AG09319 (cell line): ENCODE data around the gene TRMT11.
A peak's percentile ranks its signal among the peaks of the same experiment; 100 is the strongest.

Experiments used
- DNase-seq: peaks from one replicate; pipeline ENCODE4 v3.0.0-alpha.2; 2010; ENCODE audit warnings: low read depth; ENCODE audit errors: extremely low read depth
- TF ChIP-seq, protein P1 (sequence below): IDR thresholded peaks from 2 replicates; pipeline ENCODE4 v1.5.1; 2011; ENCODE audit warnings: low read depth, mild to moderate bottlenecking, inconsistent platforms, low read length, moderate library complexity

TRMT11 gene

DNA sequence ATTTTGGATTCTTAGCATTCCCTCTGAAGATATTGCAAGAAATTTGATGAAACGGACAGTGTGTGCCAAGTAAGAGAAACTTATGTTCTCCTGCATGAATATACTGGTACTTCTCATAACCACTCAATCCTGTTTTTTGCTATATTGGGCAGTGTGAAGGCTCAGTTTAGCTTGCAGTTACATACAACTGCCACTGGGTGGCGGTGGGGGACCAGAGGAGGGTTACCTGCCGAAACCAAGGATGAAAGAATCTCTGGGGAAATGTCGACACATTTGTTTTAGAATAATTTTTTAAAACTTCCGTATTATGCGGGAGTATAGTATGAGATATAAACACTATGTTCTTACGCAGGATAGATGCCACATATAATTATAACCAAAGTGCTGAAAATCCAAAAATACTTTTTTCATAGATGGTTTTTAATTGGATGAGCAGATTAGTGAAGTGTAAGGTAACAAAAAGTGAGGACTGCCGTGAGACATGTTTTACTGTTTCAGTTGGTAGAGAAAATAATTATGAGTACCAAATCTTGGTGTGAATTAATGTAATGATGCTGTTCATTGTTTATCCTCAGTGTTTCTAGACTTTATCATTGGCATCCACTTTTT, 9.7 kb downstream of the TRMT11 start:
- TF ChIP-seq, protein P1, sequence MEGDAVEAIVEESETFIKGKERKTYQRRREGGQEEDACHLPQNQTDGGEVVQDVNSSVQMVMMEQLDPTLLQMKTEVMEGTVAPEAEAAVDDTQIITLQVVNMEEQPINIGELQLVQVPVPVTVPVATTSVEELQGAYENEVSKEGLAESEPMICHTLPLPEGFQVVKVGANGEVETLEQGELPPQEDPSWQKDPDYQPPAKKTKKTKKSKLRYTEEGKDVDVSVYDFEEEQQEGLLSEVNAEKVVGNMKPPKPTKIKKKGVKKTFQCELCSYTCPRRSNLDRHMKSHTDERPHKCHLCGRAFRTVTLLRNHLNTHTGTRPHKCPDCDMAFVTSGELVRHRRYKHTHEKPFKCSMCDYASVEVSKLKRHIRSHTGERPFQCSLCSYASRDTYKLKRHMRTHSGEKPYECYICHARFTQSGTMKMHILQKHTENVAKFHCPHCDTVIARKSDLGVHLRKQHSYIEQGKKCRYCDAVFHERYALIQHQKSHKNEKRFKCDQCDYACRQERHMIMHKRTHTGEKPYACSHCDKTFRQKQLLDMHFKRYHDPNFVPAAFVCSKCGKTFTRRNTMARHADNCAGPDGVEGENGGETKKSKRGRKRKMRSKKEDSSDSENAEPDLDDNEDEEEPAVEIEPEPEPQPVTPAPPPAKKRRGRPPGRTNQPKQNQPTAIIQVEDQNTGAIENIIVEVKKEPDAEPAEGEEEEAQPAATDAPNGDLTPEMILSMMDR = peak; percentile 99
- no peak for DNase-seq

DNA sequence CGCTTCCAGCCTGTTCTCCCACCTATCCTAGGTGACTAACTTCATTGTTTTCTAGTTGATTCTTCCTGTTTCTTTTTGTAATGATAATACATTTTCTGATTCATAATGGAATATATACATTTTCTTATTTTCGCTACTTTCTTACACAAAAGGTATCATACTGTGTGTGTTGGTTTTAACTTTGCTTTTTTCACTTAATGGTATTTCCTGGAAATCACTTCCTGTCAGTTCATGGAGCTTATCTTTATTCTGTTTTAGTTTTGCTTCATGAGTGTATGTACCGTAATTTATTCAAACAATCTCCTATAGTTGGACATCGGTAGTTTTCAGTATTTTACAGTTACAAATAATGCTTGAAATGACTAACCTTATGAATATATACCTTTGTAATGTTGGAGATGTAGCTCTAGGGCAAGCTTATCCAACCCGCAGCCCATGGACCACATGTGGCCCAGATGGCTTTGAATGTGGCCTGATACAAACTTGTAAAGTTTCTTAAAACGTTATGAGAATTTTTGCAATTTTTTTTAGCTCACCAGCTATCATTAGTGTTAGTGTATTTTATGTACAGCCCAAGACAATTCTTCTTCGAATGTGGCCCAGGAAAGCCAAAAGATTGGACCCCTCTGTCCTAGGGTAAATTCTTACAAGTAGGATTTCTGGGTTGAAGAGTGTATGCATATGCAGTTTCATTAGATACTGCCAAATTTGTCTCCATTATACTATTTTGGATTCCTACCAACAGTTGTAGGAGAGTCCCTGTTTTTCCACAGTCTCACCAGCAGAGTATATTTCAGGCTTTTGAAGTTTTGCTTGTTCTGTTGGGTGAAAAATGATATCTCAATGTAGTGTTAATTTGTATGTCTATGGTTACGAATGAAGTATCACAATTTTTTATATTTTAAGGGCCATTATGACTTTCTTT, 16.7 kb downstream of the TRMT11 start:
- DNase-seq = no peak

DNA sequence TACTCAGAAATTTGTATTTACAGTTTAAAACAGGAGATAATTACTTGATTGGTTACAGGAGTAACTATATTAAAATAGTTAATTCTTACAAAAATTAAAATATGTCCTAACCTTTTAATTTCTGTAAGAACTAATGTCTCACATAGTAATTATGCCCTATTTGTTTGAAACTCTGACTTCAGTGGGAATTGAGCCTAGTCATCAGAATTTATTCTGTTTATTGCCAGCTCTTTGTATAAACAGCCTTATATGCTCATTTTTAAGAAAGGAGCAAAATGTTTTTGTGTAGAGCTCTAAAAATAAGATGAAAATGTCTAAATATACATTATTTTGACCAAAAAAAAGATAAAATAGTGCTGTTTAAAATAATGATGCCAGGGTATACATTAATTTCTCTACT, 21.5 kb downstream of the TRMT11 start:
- DNase-seq = no peak
- TF ChIP-seq, protein P1 = no peak

More for the DNA sequence above, 16.7 kb downstream of the TRMT11 start:
- TF ChIP-seq, protein P1 = no peak

DNA sequence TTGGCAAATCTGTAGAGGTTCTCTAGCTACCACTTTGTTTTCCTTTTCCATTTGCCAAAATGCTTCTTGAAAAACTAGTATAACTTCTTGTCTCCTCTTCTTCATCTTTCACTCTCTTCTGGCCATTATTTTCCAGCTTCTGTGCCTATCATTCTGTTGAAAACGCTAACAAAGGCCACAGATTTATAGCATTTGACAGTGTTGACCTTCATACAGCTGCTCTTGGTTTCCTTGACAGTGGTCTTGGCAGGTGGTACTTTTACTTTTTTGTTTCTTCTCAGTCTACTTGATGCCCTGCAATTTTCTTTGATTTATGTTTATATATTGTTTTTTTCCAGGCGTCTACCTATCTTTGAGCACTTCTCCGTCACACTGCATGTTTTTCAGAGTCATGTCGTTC, 23.7 kb downstream of the TRMT11 start:
- no peak for DNase-seq
- TF ChIP-seq, protein P1 = no peak

DNA sequence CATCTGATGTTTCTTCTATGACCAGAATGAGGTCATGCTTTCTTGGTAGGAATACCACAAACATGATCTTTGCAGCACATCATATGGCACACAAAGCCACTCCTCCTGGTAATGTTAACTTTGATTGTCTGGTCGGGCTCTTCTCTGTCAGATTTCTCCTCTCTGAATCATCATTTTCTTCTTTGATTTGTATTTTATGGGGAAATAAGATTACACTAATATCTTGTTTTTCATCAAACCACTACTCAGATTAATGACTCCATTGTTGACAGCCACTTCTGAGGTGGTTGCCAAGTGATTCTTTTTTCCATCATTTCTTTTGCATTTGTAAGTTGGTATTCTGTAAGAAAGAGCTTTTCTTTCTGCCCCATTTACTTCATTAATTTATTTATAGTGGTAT, 29.5 kb downstream of the TRMT11 start:
- TF ChIP-seq, protein P1 = no peak
- DNase-seq = no peak

DNA sequence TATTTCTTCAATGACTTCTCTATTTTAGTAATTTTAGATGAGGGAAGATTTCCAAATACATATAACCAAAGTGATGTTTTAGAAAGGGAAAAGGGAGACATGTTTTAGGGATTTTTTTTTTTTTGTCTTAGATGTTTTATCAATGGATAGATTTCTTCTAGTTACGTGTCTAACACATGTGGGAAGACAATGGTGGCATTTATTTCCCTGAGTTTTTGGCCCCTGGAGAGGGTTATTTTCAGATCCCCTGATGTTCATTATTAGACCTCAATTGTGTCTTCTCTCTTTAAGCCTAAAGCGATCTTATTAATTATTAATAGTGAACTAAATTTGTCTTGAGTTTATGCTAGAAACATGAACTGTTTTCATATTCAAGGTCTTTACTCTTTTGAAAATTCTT, 30.3 kb downstream of the TRMT11 start:
- DNase-seq = no peak
- TF ChIP-seq, protein P1 = no peak

DNA sequence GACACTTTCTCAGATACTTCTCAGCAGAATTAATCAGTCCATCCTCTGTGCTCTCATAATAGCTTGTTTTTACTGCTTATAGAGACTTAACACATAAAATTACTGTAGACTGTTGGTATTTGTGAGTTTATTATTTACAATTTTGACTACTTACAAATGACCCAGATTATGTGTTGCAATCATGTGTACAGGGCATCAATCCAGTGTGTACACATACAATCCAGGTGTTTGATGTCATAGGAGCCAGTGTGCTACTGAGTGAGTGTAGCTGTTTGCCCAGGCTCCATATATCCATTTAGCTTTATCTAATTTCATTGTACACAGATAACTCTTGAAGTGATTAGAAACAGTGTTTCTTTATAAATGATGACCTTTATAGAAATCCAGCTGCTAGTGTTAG, 31.3 kb downstream of the TRMT11 start:
- TF ChIP-seq, protein P1 = no peak

More for the DNA sequence above, 31.3 kb downstream of the TRMT11 start:
- no peak for DNase-seq
